IMR-90 (cell line): Measurements from ENCODE around the gene PLCXD1. TPM values are rescaled to one million over a fixed set of nuclear protein-coding genes. Genes with fewer than 3 reads are reported as not detected.
A peak's percentile ranks its signal among the peaks of the same experiment; 100 is the strongest.

Source experiments
- ATAC-seq: fragments of 200-7000 bp; cut with Tn5 transposase; 2 replicates; pipeline ENCODE4 v1.9.1; 2020; ENCODE audit warnings: low read depth, mild to moderate bottlenecking, moderate library complexity
- BruUV-seq: library from RNA; stranded (reverse); fragments of 400-500 nt; replicated peaks from 2 replicates; lab custom pipeline; 2021; lab: Mats Ljungman, UMichigan
- CTCF ChIA-PET: fragments of 300-600 bp; formaldehyde crosslinking; extraction: SDS; loops from one replicate; lab custom pipeline; 2021; ENCODE audit warnings: antibody characterized with exemption; lab: Yijun Ruan, JAX
- POLR2A ChIA-PET: fragments of 300-600 bp; sonication (Branson Sonifier 250); formaldehyde crosslinking; loops from one replicate; lab custom pipeline; 2022; ENCODE audit warnings: antibody characterized with exemption; ENCODE audit not compliant: unreplicated experiment; lab: Charles Lee
- DNase-seq: peaks from one replicate; pipeline ENCODE4 v3.0.0; 2013
- H2AFZ ChIP-seq: replicated peaks from 2 replicates; pipeline ENCODE3; 2013; ENCODE audit warnings: low read length, mild to moderate bottlenecking; ENCODE audit not compliant: poor library complexity
- H2AK5ac ChIP-seq: 2 replicates; pipeline ENCODE4 v1.6.1; 2013; ENCODE audit warnings: low read depth, low read length, inconsistent platforms
- H2AK9ac ChIP-seq: replicated peaks from 2 replicates; pipeline ENCODE3; 2013; ENCODE audit warnings: mild to moderate bottlenecking, low read depth, low read length, moderate library complexity; ENCODE audit not compliant: poor library complexity
- H2BK120ac ChIP-seq: 2 replicates; pipeline ENCODE4 v1.6.1; 2013; ENCODE audit warnings: low read depth, low read length, inconsistent platforms
- H2BK15ac ChIP-seq: 3 replicates; pipeline ENCODE4 v1.6.1; 2013; ENCODE audit warnings: low read depth, low read length, inconsistent platforms
- H2BK20ac ChIP-seq: 2 replicates; pipeline ENCODE4 v1.6.1; 2013; ENCODE audit warnings: low read depth, mild to moderate bottlenecking, inconsistent platforms, low read length, moderate library complexity
- H2BK5ac ChIP-seq: 2 replicates; pipeline ENCODE4 v1.6.1; 2013; ENCODE audit warnings: mild to moderate bottlenecking, low read depth, low read length, inconsistent platforms; ENCODE audit not compliant: poor library complexity, severe bottlenecking
- H3K14ac ChIP-seq: replicated peaks from 2 replicates; pipeline ENCODE4 v1.6.1; 2013; ENCODE audit warnings: low read depth, low read length, inconsistent platforms
- H3K18ac ChIP-seq: 2 replicates; pipeline ENCODE4 v1.6.1; 2013; ENCODE audit warnings: low read depth, low read length, control low read depth
- H3K23ac ChIP-seq: 2 replicates; pipeline ENCODE4 v1.6.1; 2013; ENCODE audit warnings: low read depth, low read length, inconsistent platforms
- H3K27ac ChIP-seq: 2 replicates; pipeline ENCODE4 v1.5.1; 2013; ENCODE audit warnings: mild to moderate bottlenecking, control low read depth, low read length; ENCODE audit not compliant: insufficient read depth
- H3K27me3 ChIP-seq: 2 replicates; pipeline ENCODE4 v1.6.1; 2013; ENCODE audit warnings: low read length; ENCODE audit not compliant: control insufficient read depth, insufficient read depth
- H3K36me3 ChIP-seq: 2 replicates; pipeline ENCODE4 v1.6.1; 2013; ENCODE audit warnings: low read length, mixed read lengths; ENCODE audit not compliant: control insufficient read depth, insufficient read depth
- H3K4ac ChIP-seq: 2 replicates; pipeline ENCODE4 v1.6.1; 2013; ENCODE audit warnings: low read depth, low read length, inconsistent platforms
- H3K4me1 ChIP-seq: 2 replicates; pipeline ENCODE4 v1.6.1; 2013; ENCODE audit warnings: low read length, mixed read lengths; ENCODE audit not compliant: control insufficient read depth, insufficient read depth
- H3K4me2 ChIP-seq: 2 replicates; pipeline ENCODE4 v1.6.1; 2013; ENCODE audit warnings: low read depth, mild to moderate bottlenecking, control low read depth, low read length, moderate library complexity
- H3K4me3 ChIP-seq: 2 replicates; pipeline ENCODE4 v1.5.1; 2013; ENCODE audit warnings: low read depth, mild to moderate bottlenecking, control low read depth, low read length, moderate library complexity; ENCODE audit not compliant: insufficient read depth
- H3K56ac ChIP-seq: 2 replicates; pipeline ENCODE4 v1.6.1; 2013; ENCODE audit warnings: low read length, inconsistent platforms; ENCODE audit not compliant: insufficient read depth; ENCODE audit errors: extremely low read depth
- H3K79me1 ChIP-seq, 2 experiments: 2 replicates each; pipeline ENCODE4 v1.6.1; 2013; ENCODE audit warnings: low read length in 2 of 2, inconsistent platforms in 1 of 2, low read depth in 1 of 2
- H3K9ac ChIP-seq: 2 replicates; pipeline ENCODE4 v1.6.1; 2013; ENCODE audit warnings: low read depth, low read length, control low read depth
- H3K9me1 ChIP-seq: 2 replicates; pipeline ENCODE4 v1.6.1; 2013; ENCODE audit warnings: low read length, inconsistent platforms; ENCODE audit not compliant: insufficient read depth
- H3K9me3 ChIP-seq: 2 replicates; pipeline ENCODE4 v1.6.1; 2013; ENCODE audit warnings: low read length; ENCODE audit not compliant: control insufficient read depth, insufficient read depth
- H4K20me1 ChIP-seq: 2 replicates; pipeline ENCODE4 v1.6.1; 2013; ENCODE audit warnings: low read length, inconsistent platforms; ENCODE audit not compliant: insufficient read depth
- H4K5ac ChIP-seq: 2 replicates; pipeline ENCODE4 v1.6.1; 2013; ENCODE audit warnings: mild to moderate bottlenecking, low read depth, low read length, control low read depth
- H4K8ac ChIP-seq, 2 experiments: 2 replicates each; pipeline ENCODE4 v1.6.1; 2013; ENCODE audit warnings: low read depth in 2 of 2, low read length in 2 of 2, control low read depth in 1 of 2, inconsistent platforms in 1 of 2
- H4K91ac ChIP-seq: 2 replicates; pipeline ENCODE4 v1.6.1; 2013; ENCODE audit warnings: low read depth, low read length, inconsistent platforms; ENCODE audit not compliant: insufficient read depth
- BHLHE40 ChIP-seq: fragments of 150-350 bp; IDR thresholded peaks from 2 replicates; pipeline ENCODE4 v1.6.1; 2016; ENCODE audit warnings: mild to moderate bottlenecking, low read depth, low read length
- CEBPB ChIP-seq: IDR thresholded peaks from 2 replicates; pipeline ENCODE4 v1.6.1; 2012; ENCODE audit warnings: low read depth, low read length, improper control_type of control experiment
- CTCF ChIP-seq: conservative IDR thresholded peaks from 2 replicates; pipeline ENCODE4 v1.5.1; 2012; ENCODE audit warnings: mild to moderate bottlenecking, low read depth, low read length, improper control_type of control experiment
- FOS ChIP-seq: fragments of 150-350 bp; IDR thresholded peaks from 2 replicates; pipeline ENCODE4 v1.6.1; 2016; ENCODE audit warnings: low read depth, low read length
- MAZ ChIP-seq: IDR thresholded peaks from 2 replicates; pipeline ENCODE4 v1.6.1; 2012; ENCODE audit warnings: low read depth, mild to moderate bottlenecking, low read length, improper control_type of control experiment, moderate library complexity, borderline replicate concordance
- POLR2A ChIP-seq: IDR thresholded peaks from 2 replicates; pipeline ENCODE4 v1.6.1; 2012; ENCODE audit warnings: mild to moderate bottlenecking, low read depth, low read length
- RFX5 ChIP-seq: IDR thresholded peaks from 2 replicates; pipeline ENCODE4 v1.8.0; 2012; ENCODE audit warnings: low read depth, mild to moderate bottlenecking, low read length, moderate library complexity
- SMC3 ChIP-seq: fragments of 150-350 bp; IDR thresholded peaks from 2 replicates; pipeline ENCODE4 v1.6.1; 2016; ENCODE audit warnings: low read depth, mild to moderate bottlenecking, antibody characterized with exemption, low read length, moderate library complexity
- WGBS, 2 experiments: methylation state at CpG; one replicate each; pipeline versions ENCODE4 v1.1.5 to v1.1.7; 2013; ENCODE audit warnings: missing lambda C conversion rate in 2 of 2; ENCODE audit not compliant: insufficient read length in 1 of 2; ENCODE audit errors: extremely low coverage in 2 of 2; 5-methylcytosine and 5-hydroxymethylcytosine counted together
- dilution Hi-C: fragments of 300-500 bp; cut with HindIII; formaldehyde crosslinking; loops from one replicate; pipeline ENCODE4 v1.14.3; 2018; ENCODE audit warnings: low sequenced_read_pairs; ENCODE audit not compliant: unreplicated experiment
- in situ Hi-C: fragments of 300-500 bp; cut with MboI; formaldehyde crosslinking; loops from 3 replicates; pipeline ENCODE4 v1.14.3; 2019; ENCODE audit warnings: low sequenced_read_pairs, inconsistent platforms, mixed read lengths
- intact Hi-C: fragments of 100-400 bp; cut with micrococcal nuclease; formaldehyde crosslinking; loops from 2 replicates; pipeline ENCODE4 v1.10.0; 2022
- polyA plus RNA-seq, 3 experiments: library from polyadenylated mRNA; depleted of rRNA; stranded (reverse); fragments of >200 nt; gene quantifications; 2 replicates each; pipeline ENCODE4 v1.2.3, GENCODE V29; 2012; ENCODE audit warnings: low replicate concordance in 1 of 3
- total RNA-seq: library from RNA; depleted of rRNA; stranded (reverse); fragments of >200 nt; gene quantifications from 2 replicates; pipeline ENCODE4 v1.2.3, GENCODE V29; 2012

Gene PLCXD1
- total and polyA plus RNA-seq, 2 of the 4 experiments (the other 2 are of a cell fraction), result 16.7 to 17.7 TPM

- Histone ChIP-seq H4K91ac (peak overlapping the region; percentile 14; the same call in 1 of the 2 replicates), H3K27ac (peak overlapping the region; percentile 8; the same call in 1 of the 2 replicates), H3K9me3 (no peaks in the 10 kb centered on the region), H3K79me1 (peaks cover 4 to 12% of the 10 kb centered on the region in 2 experiments; a peak in 1 of 4 replicates), H2AFZ (peak overlapping the region; percentile 95), H3K14ac (0 out of 2 replicates have a peak overlapping the region, but pooled peaks have one; percentile 51), H3K27me3 (no peaks in the 10 kb centered on the region), H2BK20ac (no peak overlapping the region), H2AK5ac (peak overlapping the region; percentile 16; the same call in 1 of the 2 replicates), H3K4ac (peak overlapping the region; percentile 69), H3K4me1 (no peaks in the 10 kb centered on the region), H3K36me3 (no peaks in the 10 kb centered on the region), H3K9ac (peak overlapping the region; percentile 38), H3K9me1 (peaks cover 3% of the 10 kb centered on the region; the same call in 1 of the 2 replicates), H4K20me1 (no peaks in the 10 kb centered on the region), H2BK5ac (peak overlapping the region; percentile 38), H3K4me3 (peak overlapping the region; percentile 58), H4K8ac (peak overlapping the region; percentile 8 to 39; a peak in 1 of 4 replicates), H2BK120ac (0 out of 2 replicates have a peak overlapping the region, but pooled peaks have one; percentile 1), H3K23ac (peak overlapping the region; percentile 38), H4K5ac (peak overlapping the region; percentile 27), H2AK9ac (peak overlapping the region; percentile 93), H3K56ac (no peak overlapping the region), H3K4me2 (peak overlapping the region; percentile 56), H2BK15ac (no peak overlapping the region), H3K18ac (no peak overlapping the region)
- TF ChIP-seq MAZ (peak; percentile 10; the same call in 1 of the 2 replicates), CEBPB (peak; percentile 29; the same call in 1 of the 2 replicates), SMC3 (no peak), FOS (peak; percentile 75), POLR2A (peak; percentile 84), BHLHE40 (peak; percentile 91), RFX5 (peak; percentile 68; the same call in 1 of the 2 replicates), CTCF (no peak)
- intact Hi-C loops, result no loop called here
- dilution Hi-C loops, result no loop called here
- BruUV-seq, result no TSS peak
- peak; percentile 76 for DNase-seq
- 2% methylated on average over 25 of the region's 49 CpGs; no CpG with 5 or more reads in 1 of the 2 experiments for WGBS, 2 experiments
- ChIA-PET CTCF (no interaction called here), POLR2A (no interaction called here)
- in situ Hi-C loops, result no loop called here
- peak; percentile 68 for ATAC-seq
Measured at GRCh38 chrX:276581-277201, 4.5 kb upstream of the PLCXD1 start.
